Measurements from ENCODE around the gene ARL16.

Gene ARL16

DNA sequence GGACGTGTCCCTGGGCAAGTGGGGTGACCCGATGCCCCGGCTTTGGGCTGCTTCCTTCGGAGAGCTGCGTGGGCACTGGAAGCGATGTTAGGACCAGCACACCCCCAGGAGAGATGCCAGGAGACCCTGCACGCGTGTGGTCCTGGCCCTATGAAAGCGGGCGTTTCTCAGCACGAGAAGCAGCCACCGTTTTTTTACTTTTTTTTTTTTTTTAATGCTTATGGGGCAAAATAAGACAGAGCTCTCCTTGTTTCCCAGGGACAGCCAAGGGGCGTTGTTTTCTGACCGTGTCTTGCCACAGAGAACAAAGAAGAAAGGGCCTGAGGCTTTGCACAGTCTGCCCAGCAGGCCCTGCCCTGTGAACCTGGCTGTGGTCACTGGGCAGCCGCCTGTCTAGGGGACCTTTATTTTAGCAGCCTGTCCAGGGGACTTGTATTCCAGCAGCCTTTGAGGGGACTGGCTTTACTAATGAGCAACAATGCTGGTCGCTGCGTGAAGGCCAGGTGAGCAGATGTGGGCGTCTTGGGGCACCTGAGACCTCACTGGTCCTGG lies 29.5 kb upstream of the ARL16 start:
- in situ Hi-C loops (cut with HindIII; ENCODE audit: low sequenced_read_pairs) = no loop called here
- peak overlapping the region; percentile 55 for H3K4me3 ChIP-seq (ENCODE audit: low read depth, low read length)
- no peak for DNase-seq (ENCODE audit: low read depth)
- TF ChIP-seq, protein P1, sequence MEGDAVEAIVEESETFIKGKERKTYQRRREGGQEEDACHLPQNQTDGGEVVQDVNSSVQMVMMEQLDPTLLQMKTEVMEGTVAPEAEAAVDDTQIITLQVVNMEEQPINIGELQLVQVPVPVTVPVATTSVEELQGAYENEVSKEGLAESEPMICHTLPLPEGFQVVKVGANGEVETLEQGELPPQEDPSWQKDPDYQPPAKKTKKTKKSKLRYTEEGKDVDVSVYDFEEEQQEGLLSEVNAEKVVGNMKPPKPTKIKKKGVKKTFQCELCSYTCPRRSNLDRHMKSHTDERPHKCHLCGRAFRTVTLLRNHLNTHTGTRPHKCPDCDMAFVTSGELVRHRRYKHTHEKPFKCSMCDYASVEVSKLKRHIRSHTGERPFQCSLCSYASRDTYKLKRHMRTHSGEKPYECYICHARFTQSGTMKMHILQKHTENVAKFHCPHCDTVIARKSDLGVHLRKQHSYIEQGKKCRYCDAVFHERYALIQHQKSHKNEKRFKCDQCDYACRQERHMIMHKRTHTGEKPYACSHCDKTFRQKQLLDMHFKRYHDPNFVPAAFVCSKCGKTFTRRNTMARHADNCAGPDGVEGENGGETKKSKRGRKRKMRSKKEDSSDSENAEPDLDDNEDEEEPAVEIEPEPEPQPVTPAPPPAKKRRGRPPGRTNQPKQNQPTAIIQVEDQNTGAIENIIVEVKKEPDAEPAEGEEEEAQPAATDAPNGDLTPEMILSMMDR (IDR thresholded peaks at IDR 0.05; ENCODE audit: low read depth, low read length, missing control alignments) = no peak

DNA sequence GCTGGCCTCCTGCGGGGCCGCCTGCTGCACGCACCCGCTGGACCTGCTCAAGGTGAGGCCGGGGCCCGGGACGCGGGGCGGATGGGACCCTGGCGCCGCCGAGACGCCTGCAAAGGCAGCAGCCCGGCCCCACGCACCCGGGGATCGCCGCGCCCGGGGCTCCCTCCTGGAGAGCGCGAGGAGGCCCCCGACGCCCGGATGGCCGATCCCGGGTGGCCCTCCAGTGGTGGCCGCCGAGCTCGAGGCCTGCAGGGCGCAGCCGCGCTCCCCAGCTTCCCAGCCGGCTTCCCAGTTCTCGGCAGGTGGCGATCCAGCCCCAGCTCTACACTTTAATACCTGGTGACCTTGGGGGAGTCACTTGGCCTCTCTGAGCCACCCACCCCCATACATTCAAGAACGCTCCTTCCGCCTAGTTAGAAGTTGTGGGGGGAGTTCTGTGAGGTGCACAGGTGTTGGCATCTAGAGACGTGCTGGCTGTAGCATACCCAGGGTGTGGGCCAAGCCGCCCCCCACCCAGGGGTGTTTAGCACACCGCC lies 28.9 kb upstream of the ARL16 start:
- no peak for DNase-seq (ENCODE audit: low read depth)
- H3K4me3 ChIP-seq (ENCODE audit: low read depth, low read length) = peak overlapping the region; percentile 55
- in situ Hi-C loops (cut with HindIII; ENCODE audit: low sequenced_read_pairs) = no loop called here
- TF ChIP-seq, protein P1 (IDR thresholded peaks at IDR 0.05; ENCODE audit: low read depth, low read length, missing control alignments) = no peak

DNA sequence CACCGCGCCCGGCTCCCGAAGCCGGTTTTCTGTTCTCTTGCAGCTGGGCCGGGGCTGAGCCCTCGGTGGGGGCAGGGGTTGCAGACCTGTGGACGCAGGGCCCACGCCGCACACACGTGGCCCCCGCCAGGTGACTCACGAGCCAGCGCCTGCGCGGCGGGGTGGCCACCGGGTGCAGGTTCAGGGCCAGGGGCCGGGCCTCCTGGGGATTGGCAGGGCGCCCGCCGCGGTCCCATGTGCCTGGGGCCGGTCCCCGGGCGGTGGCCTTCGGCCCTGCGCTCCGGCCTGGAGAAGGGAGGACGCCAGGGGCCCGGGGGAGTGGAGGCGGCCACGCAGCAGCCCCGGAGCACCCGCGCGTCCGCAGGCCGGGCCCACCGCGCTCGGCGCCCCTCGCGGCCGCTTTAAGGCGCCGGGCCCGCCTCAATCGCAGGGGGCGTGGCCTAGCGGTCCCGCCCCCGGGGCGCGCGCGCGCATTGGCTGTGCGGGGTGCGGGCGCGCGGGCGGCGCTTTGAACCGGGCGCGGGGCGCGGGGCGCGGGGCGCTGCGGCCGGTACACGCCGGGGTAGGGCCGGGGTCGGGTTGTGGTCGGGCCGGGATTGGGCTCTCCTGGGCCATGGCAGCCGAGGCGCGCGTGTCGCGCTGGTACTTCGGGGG lies 28.3 kb upstream of the ARL16 start, which contains the start of gene SLC25A10:
SLC25A10 (plus strand) TSS at position 471 of the 654 bp plus-strand sequence; CDS start at position 614, 143 bp downstream.
- TF ChIP-seq, protein P1 (IDR thresholded peaks at IDR 0.05; ENCODE audit: low read depth, low read length, missing control alignments) = no peak
- no peak for DNase-seq (ENCODE audit: low read depth)
- in situ Hi-C loops (cut with HindIII; ENCODE audit: low sequenced_read_pairs) = no loop called here
- H3K4me3 ChIP-seq (ENCODE audit: low read depth, low read length) = peak within 1 kb of the TSS; percentile 55

DNA sequence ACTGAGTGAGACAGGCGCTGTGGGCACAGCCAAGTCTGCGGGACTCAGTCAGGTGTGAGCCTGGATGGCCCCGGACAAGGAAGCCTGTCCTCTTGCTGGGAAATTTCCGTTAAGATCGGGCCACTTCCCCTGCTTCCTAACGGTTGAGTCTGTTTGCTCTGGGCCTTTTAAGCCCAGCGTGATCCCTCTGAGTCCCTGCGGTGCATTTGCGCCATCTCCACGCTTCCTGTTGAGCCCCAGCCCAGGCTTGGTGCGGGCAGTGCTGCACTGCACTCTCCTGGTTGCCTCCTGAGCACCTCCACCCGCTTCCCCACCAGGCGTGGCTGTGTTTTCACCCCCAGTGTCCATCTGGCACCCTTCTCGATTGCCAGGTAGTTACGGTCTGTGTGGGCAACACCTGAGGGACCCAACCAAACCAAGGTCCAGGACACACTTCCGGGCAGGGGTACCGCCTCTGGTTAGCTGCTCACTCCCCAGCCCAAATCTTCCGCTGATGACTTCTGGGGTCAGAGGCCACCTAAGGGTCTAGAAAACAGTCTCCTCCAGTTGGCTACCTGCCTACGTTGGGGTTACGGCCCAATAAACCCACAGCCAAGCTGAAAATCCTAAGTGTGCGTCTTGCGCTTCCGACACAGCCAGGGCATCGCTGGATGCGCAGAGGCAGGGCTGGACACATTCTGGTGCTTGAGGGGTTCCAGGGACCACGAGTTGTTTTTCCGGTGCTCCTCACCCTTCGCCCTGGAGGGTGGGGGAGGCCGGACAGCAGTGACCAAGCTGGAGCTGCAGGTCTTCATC lies 27.1 kb upstream of the ARL16 start:
- in situ Hi-C loops (cut with HindIII; ENCODE audit: low sequenced_read_pairs) = no loop called here
- TF ChIP-seq, protein P1 (IDR thresholded peaks at IDR 0.05; ENCODE audit: low read depth, low read length, missing control alignments) = no peak
- H3K4me3 ChIP-seq (ENCODE audit: low read depth, low read length) = no peak overlapping the region
- no peak for DNase-seq (ENCODE audit: low read depth)

DNA sequence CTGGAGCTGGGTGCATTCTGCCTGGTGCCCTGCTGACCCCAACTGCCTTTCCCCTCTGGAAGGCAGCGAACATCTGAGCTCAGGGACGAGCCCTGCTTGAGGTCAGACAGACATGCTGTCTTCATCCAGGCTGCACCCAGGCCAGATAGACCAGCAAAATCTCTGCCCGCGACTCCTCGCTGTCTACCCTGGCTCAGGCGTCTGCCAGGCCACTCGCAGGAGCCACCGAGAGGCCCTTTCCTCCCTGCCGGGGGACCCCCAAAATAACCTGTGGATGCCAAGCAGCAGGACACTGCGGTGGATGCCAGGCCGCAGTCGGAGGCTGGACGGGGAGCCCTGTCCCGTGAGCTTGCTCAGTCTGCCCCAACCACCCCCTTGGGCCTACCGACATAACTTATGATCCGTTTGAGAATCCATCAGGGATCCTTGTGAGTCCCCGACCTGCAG lies 25.2 kb upstream of the ARL16 start:
- in situ Hi-C loops (cut with HindIII; ENCODE audit: low sequenced_read_pairs) = no loop called here
- TF ChIP-seq, protein P1 (IDR thresholded peaks at IDR 0.05; ENCODE audit: low read depth, low read length, missing control alignments) = no peak
- no peak for DNase-seq (ENCODE audit: low read depth)
- H3K4me3 ChIP-seq (ENCODE audit: low read depth, low read length) = no peak overlapping the region

Measured in astrocyte of the cerebellum (primary cell).